ENCODE data around the gene SERPINA9.

DNA sequence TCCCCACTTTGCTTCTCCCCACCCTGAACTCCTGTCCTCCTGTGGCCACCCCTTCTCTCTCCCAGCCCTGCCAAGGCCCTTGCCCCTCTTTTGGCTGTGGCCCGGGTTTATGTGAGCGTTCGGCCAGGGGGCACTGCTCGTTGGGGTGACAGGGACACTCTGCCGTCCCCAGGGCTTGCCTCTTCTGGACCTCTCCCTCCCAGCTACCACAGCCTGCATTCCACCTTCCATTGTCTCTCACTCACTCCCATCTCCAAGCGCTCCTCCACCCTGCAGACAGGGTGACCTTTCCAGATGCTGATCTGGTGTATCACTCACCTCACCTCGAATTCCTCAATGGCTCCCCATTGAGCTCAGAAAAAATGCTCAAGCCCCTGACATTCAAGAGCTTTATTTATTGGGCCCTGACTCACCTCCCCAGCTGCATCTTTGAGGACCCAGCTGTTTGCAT is 1.4 kb downstream of the SERPINA9 start:
- TF ChIP-seq, protein P1, sequence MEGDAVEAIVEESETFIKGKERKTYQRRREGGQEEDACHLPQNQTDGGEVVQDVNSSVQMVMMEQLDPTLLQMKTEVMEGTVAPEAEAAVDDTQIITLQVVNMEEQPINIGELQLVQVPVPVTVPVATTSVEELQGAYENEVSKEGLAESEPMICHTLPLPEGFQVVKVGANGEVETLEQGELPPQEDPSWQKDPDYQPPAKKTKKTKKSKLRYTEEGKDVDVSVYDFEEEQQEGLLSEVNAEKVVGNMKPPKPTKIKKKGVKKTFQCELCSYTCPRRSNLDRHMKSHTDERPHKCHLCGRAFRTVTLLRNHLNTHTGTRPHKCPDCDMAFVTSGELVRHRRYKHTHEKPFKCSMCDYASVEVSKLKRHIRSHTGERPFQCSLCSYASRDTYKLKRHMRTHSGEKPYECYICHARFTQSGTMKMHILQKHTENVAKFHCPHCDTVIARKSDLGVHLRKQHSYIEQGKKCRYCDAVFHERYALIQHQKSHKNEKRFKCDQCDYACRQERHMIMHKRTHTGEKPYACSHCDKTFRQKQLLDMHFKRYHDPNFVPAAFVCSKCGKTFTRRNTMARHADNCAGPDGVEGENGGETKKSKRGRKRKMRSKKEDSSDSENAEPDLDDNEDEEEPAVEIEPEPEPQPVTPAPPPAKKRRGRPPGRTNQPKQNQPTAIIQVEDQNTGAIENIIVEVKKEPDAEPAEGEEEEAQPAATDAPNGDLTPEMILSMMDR (IDR thresholded peaks at IDR 0.05; ENCODE audit: control extremely low read depth in 1 of 3, insufficient read depth in 1 of 3, low read depth in 1 of 3, low read length in 3 of 3) = no peak
- TF ChIP-seq EZH2 (IDR thresholded peaks at IDR 0.05; ENCODE audit: low read depth, low read length, severe bottlenecking) (no peak), POLR2A (IDR thresholded peaks at IDR 0.05; ENCODE audit: control extremely low read depth in 1 of 2, low read depth in 2 of 2, low read length in 2 of 2) (no peak), CEBPB (IDR thresholded peaks at IDR 0.05; ENCODE audit: low read depth, low read length) (no peak), SP2 (IDR thresholded peaks at IDR 0.05; ENCODE audit: low read length) (no peak)

Data from H1 (cell line).